ENCODE measurements around the gene KIAA1755.
"Not testable (repeated sequence)": the region's sequence is repeated elsewhere in the genome, so short reads cannot be mapped to it uniquely, and the experiment has no call there.

The KIAA1755 gene

GRCh38 chr20:38286586-38287531, 26.3 kb upstream of the KIAA1755 start:
- DNase-seq, result no peak

GRCh38 chr20:38284893-38285444, 24.4 kb upstream of the KIAA1755 start:
- DNase-seq, result no peak

GRCh38 chr20:38284066-38284650, 23.6 kb upstream of the KIAA1755 start:
- not testable (repeated sequence) for DNase-seq

- no peak for DNase-seq
These were observed 22.7 kb upstream of the KIAA1755 start for GRCh38 chr20:38283236-38283635.

GRCh38 chr20:38281176-38281915, 20.8 kb upstream of the KIAA1755 start:
- DNase-seq, result not testable (repeated sequence)

- no peak for DNase-seq
These were observed 18.2 kb upstream of the KIAA1755 start for GRCh38 chr20:38278763-38279162.

- no peak for DNase-seq
These were observed 17.6 kb upstream of the KIAA1755 start for GRCh38 chr20:38278131-38278530.

GRCh38 chr20:38277691-38278090, 17.2 kb upstream of the KIAA1755 start:
- DNase-seq, result no peak

GRCh38 chr20:38277285-38277684, 16.8 kb upstream of the KIAA1755 start:
- no peak for DNase-seq

- peak; percentile 85 for DNase-seq
These were observed 15.4 kb upstream of the KIAA1755 start for GRCh38 chr20:38275815-38276550.

- DNase-seq, result peak; percentile 50
These were observed 12.4 kb upstream of the KIAA1755 start for GRCh38 chr20:38272961-38273360.

GRCh38 chr20:38272398-38272797, 11.9 kb upstream of the KIAA1755 start:
- peak; percentile 55 for DNase-seq

- DNase-seq, result no peak
These were observed 11.1 kb upstream of the KIAA1755 start for GRCh38 chr20:38271608-38272120.

- peak; percentile 96 for DNase-seq
These were observed 10.5 kb upstream of the KIAA1755 start for GRCh38 chr20:38270869-38271605.

GRCh38 chr20:38269715-38270114, 9.2 kb upstream of the KIAA1755 start:
- no peak for DNase-seq

GRCh38 chr20:38269040-38269439, 8.5 kb upstream of the KIAA1755 start:
- DNase-seq, result no peak

GRCh38 chr20:38267901-38268514, 7.5 kb upstream of the KIAA1755 start:
- no peak for DNase-seq

- DNase-seq, result no peak
These were observed 6.8 kb upstream of the KIAA1755 start for GRCh38 chr20:38267296-38267695.

- DNase-seq, result no peak
These were observed 5.9 kb upstream of the KIAA1755 start for GRCh38 chr20:38266426-38266825.

GRCh38 chr20:38262931-38263330, 2.4 kb upstream of the KIAA1755 start:
- no peak for DNase-seq

GRCh38 chr20:38261054-38261390, 487 bp upstream of the KIAA1755 start:
- DNase-seq, result no peak

All from fibroblast of skin of abdomen (primary cell).